Heart left ventricle (tissue), 13 donors: Measurements from ENCODE around the gene LRMDA.

ENCODE experiments used
- POLR2A ChIP-seq, 2 donors: fragments of 450-650 bp; IDR thresholded peaks; one replicate each; pipeline ENCODE4 v1.6.1; 2017; ENCODE audit warnings: antibody characterized with exemption in 2 of 2, mild to moderate bottlenecking in 2 of 2, moderate library complexity in 2 of 2
- TF ChIP-seq, protein P1 (sequence below), 12 donors: fragments of 200-600 bp; sonication (generic) in 4 of 12; IDR thresholded peaks; one replicate each; pipeline versions ENCODE4 v1.5.0 to v1.8.0; 2018 to 2022; ENCODE audit warnings: antibody characterized with exemption in 12 of 12, mild to moderate bottlenecking in 5 of 12
- donor health status: ischemic (EF 13 %, LVEDD 7.1; RV severe dilation, severe dysfunction).
- donor health status: DM: no; HTN: yes; CAD: no.
- donor health status: DM: no; HTN: no; CAD: no.
- donor health status: ischemic (EF 25% LVEDD 6.9; RV normal size, moderate dysfunction).
- donor health status: ischemic (EF 25% LVEDD 5.7; RV mildly dilated, moderate dysfunction).
- donor health status: ischemic (EF 35%, LVEDD 5.7; RV mildly dilated, moderate dysfunction).
- donor health status: nonischemic (EF 11% LVEDD 7.7; RV severe dilation, severe dysfunction).
- donor health status: DM: yes; HTN: yes; CAD: no.
- donor health status: PGD.
- donor health status: ischemic (EF 29% LVEDD 5.4; RV normal size, mild dysfunction).
- donor health status: nonischemic (EF 23%, LVEDD 6.1; RV moderate dilation, normal function).

DNA sequence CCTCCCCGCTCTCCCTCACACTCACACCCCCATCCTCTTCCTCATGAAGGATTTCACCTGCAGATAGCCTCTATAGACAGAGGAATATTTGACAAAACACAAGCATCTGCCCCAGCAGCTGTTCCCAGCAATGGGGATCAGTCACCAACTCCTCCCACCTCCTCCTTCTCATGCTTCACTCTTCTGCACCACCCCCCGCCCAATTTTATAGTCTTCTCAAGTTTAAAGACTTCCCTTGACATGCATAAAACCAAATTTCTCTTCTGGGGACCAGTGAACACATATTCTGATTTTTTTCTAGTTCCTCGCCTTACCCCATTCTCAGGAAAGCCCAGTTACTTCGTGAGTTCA, 654.4 kb downstream of the LRMDA start:
- TF ChIP-seq, protein P1, sequence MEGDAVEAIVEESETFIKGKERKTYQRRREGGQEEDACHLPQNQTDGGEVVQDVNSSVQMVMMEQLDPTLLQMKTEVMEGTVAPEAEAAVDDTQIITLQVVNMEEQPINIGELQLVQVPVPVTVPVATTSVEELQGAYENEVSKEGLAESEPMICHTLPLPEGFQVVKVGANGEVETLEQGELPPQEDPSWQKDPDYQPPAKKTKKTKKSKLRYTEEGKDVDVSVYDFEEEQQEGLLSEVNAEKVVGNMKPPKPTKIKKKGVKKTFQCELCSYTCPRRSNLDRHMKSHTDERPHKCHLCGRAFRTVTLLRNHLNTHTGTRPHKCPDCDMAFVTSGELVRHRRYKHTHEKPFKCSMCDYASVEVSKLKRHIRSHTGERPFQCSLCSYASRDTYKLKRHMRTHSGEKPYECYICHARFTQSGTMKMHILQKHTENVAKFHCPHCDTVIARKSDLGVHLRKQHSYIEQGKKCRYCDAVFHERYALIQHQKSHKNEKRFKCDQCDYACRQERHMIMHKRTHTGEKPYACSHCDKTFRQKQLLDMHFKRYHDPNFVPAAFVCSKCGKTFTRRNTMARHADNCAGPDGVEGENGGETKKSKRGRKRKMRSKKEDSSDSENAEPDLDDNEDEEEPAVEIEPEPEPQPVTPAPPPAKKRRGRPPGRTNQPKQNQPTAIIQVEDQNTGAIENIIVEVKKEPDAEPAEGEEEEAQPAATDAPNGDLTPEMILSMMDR (IDR thresholded peaks at IDR 0.05): no peak
- no peak for TF ChIP-seq POLR2A (IDR thresholded peaks at IDR 0.05)
